SU-DHL-6 (cell line): ENCODE data around the gene NCS1.

ENCODE experiments used
- H2AFZ ChIP-seq: fragments of 200-600 bp; sonication (generic); 2 replicates; pipeline ENCODE4 v1.6.1; 2014; ENCODE audit warnings: low read depth, mild to moderate bottlenecking, moderate library complexity, mixed read lengths, antibody characterized with exemption, low read length; ENCODE audit not compliant: severe bottlenecking
- H3F3A ChIP-seq: fragments of 200-600 bp; shearing (Covaris generic); 2 replicates; pipeline ENCODE4 v1.6.0; 2016; ENCODE audit warnings: antibody characterized with exemption, mild to moderate bottlenecking; ENCODE audit not compliant: insufficient read depth
- H3K27ac ChIP-seq: fragments of 200-600 bp; sonication (generic); 2 replicates; pipeline ENCODE4 v1.5.1; 2016; ENCODE audit warnings: low read depth, mild to moderate bottlenecking, low read length, moderate library complexity, mixed read lengths
- H3K27me3 ChIP-seq: fragments of 200-600 bp; sonication (generic), shearing (Covaris generic); 2 replicates; pipeline ENCODE4 v1.6.0; 2014; ENCODE audit warnings: mild to moderate bottlenecking, low read length
- H3K36me3 ChIP-seq: fragments of 200-600 bp; sonication (generic); 2 replicates; pipeline ENCODE4 v1.6.1; 2014; ENCODE audit warnings: mild to moderate bottlenecking, low read length, mixed read lengths
- H3K4me2 ChIP-seq: fragments of 300-600, 200-600 bp; shearing (Covaris generic), sonication (generic); 2 replicates; pipeline ENCODE4 v1.6.0; 2014; ENCODE audit warnings: low read length, low read depth, mild to moderate bottlenecking; ENCODE audit not compliant: poor library complexity, severe bottlenecking
- H3K4me3 ChIP-seq: fragments of 200-600 bp; sonication (generic); 2 replicates; pipeline ENCODE4 v1.5.1; 2014; ENCODE audit warnings: antibody characterized with exemption, low read length, mild to moderate bottlenecking, mixed read lengths; ENCODE audit not compliant: insufficient read depth, poor library complexity, severe bottlenecking
- H3K79me2 ChIP-seq: fragments of 200-600 bp; sonication (generic); 2 replicates; pipeline ENCODE4 v1.6.1; 2014; ENCODE audit warnings: mild to moderate bottlenecking, low read length, moderate library complexity; ENCODE audit not compliant: insufficient read depth
- H3K9ac ChIP-seq: fragments of 200-600 bp; sonication (generic); 2 replicates; pipeline ENCODE4 v1.7.0; 2014; ENCODE audit warnings: mild to moderate bottlenecking, low read length
- H3K9me2 ChIP-seq: fragments of 200-600 bp; sonication (generic); replicated peaks from 2 replicates; pipeline ENCODE4 v1.6.1; 2014; ENCODE audit warnings: low read length; ENCODE audit not compliant: insufficient read depth
- H3K9me3 ChIP-seq: fragments of 200-600 bp; sonication (generic); 2 replicates; pipeline ENCODE4 v1.6.1; 2014; ENCODE audit warnings: low read length, mixed read lengths; ENCODE audit not compliant: insufficient read depth
- H4K20me1 ChIP-seq: fragments of 200-600 bp; sonication (generic); 2 replicates; pipeline ENCODE4 v1.6.1; 2014; ENCODE audit warnings: low read depth, mild to moderate bottlenecking, antibody characterized with exemption, low read length, moderate library complexity, mixed read lengths
- EZH2phosphoT487 ChIP-seq: fragments of 200-600 bp; sonication (generic), shearing (Covaris generic); conservative IDR thresholded peaks from 2 replicates; pipeline ENCODE4 v1.6.1; 2018; ENCODE audit warnings: mild to moderate bottlenecking, antibody characterized with exemption, low read length, moderate library complexity, mixed read lengths
- TF ChIP-seq, protein P1 (sequence below): fragments of 200-600 bp; sonication (generic); IDR thresholded peaks from one replicate; pipeline ENCODE4 v1.5.1; 2017; ENCODE audit warnings: antibody characterized with exemption, mild to moderate bottlenecking, low read length, moderate library complexity; ENCODE audit not compliant: insufficient read depth, poor library complexity, severe bottlenecking

Gene NCS1

GRCh38 chr9:130284249-130284625 lies 112.0 kb downstream of the NCS1 start:
- Histone ChIP-seq H3K4me3 (no peak overlapping the region), H2AFZ (no peak overlapping the region), H3K79me2 (no peaks in the 10 kb centered on the region), H4K20me1 (no peaks in the 10 kb centered on the region), H3F3A (no peaks in the 10 kb centered on the region), H3K36me3 (no peaks in the 10 kb centered on the region), H3K4me2 (no peak overlapping the region), H3K9me2 (no peaks in the 10 kb centered on the region), H3K9me3 (no peaks in the 10 kb centered on the region), H3K27me3 (no peaks in the 10 kb centered on the region), H3K27ac (no peak overlapping the region), H3K9ac (no peak overlapping the region)
- TF ChIP-seq EZH2phosphoT487 = no peak
- TF ChIP-seq, protein P1, sequence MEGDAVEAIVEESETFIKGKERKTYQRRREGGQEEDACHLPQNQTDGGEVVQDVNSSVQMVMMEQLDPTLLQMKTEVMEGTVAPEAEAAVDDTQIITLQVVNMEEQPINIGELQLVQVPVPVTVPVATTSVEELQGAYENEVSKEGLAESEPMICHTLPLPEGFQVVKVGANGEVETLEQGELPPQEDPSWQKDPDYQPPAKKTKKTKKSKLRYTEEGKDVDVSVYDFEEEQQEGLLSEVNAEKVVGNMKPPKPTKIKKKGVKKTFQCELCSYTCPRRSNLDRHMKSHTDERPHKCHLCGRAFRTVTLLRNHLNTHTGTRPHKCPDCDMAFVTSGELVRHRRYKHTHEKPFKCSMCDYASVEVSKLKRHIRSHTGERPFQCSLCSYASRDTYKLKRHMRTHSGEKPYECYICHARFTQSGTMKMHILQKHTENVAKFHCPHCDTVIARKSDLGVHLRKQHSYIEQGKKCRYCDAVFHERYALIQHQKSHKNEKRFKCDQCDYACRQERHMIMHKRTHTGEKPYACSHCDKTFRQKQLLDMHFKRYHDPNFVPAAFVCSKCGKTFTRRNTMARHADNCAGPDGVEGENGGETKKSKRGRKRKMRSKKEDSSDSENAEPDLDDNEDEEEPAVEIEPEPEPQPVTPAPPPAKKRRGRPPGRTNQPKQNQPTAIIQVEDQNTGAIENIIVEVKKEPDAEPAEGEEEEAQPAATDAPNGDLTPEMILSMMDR = no peak

DNA sequence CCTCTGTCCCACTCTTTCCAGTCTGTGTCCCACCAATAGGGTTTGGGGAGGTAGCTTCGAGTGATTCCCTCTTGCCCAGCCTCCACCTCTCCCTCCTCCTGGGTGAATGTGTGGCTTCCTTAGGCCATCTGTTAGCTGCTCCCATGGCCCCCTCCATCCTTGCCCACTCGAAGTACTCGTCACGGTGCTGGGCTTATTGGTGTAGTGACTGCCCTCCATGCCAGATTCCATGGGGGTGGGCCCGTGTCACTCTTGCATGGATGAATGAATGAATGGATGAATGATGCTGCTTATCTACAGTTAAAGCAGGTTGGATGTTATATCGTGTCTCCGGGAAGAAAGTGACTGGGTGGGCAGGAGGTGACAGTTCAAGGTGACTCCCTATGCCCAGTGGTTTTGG lies 112.5 kb downstream of the NCS1 start:
- no peak for TF ChIP-seq EZH2phosphoT487
- TF ChIP-seq, protein P1 = no peak
- Histone ChIP-seq H3F3A (no peaks in the 10 kb centered on the region), H3K36me3 (no peaks in the 10 kb centered on the region), H3K79me2 (no peaks in the 10 kb centered on the region), H3K4me3 (no peak overlapping the region), H2AFZ (no peak overlapping the region), H3K9ac (no peak overlapping the region), H4K20me1 (no peaks in the 10 kb centered on the region), H3K27ac (no peak overlapping the region), H3K9me2 (no peaks in the 10 kb centered on the region), H3K9me3 (no peaks in the 10 kb centered on the region), H3K27me3 (no peaks in the 10 kb centered on the region), H3K4me2 (no peak overlapping the region)

- H3F3A ChIP-seq = no peaks in the 10 kb centered on the region
Observed at GRCh38 chr9:130285271-130285670, 113.1 kb downstream of the NCS1 start.

More at GRCh38 chr9:130285271-130285670, 113.1 kb downstream of the NCS1 start:
- Histone ChIP-seq H4K20me1 (no peaks in the 10 kb centered on the region), H3K36me3 (no peaks in the 10 kb centered on the region), H3K4me2 (no peak overlapping the region), H3K4me3 (no peak overlapping the region), H3K79me2 (no peaks in the 10 kb centered on the region), H3K9me2 (no peaks in the 10 kb centered on the region), H3K27ac (no peak overlapping the region), H3K9ac (no peak overlapping the region), H2AFZ (no peak overlapping the region), H3K27me3 (no peaks in the 10 kb centered on the region), H3K9me3 (no peaks in the 10 kb centered on the region)
- TF ChIP-seq EZH2phosphoT487 = no peak
- TF ChIP-seq, protein P1 = no peak
